Dermis blood vessel endothelial cell (primary cell): Measurements from ENCODE around the gene C16orf78. TPM values are rescaled to one million over a fixed set of nuclear protein-coding genes. Genes with fewer than 3 reads are reported as not detected.

Experiments
- DNase-seq: peaks from one replicate; pipeline ENCODE4 v3.0.0; 2010
- total RNA-seq: library from RNA; depleted of rRNA; stranded (reverse); fragments of >200 nt; gene quantifications from 2 replicates; pipeline ENCODE4 v1.2.3, GENCODE V29; 2014

The C16orf78 gene, protein sequence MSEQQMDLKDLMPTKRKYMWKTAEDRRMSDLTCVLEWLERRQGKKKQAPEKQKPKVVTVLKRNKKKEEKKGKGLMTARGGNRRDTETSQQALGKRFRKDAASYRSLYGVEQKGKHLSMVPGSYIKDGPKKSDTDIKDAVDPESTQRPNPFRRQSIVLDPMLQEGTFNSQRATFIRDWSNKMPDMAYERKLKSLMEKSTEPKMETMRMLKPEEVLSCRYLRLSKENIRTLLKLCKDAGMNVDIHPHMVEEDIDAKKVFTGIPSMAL
- not detected in 2 replicates for total RNA-seq

GRCh38 chr16:49373504-49373903, at the start of gene C16orf78:
Gene C16orf78 (plus strand): TSS chr16:49373804. CDS start chr16:49373940, 136 bp downstream.
- no peak for DNase-seq

DNA sequence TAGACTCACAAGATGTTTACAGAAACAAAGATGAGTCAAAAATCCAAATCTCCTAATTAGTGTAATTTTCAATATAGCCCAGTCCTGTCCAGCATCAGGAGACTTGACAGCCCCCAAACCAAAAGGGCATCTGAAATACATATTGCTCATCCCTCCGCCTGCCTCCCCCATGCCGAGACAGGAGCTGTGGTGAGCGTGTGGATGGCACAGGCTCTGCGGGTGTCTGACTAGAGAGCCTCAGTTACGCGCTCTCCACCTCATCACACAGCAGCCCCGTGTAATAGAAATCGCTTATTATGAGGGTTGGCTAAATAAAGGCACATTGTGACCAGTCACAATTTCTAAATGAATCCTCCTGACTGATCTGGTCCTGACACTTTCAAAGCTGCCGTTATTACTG, 48.9 kb upstream of the C16orf78 start:
- DNase-seq, result no peak

DNA sequence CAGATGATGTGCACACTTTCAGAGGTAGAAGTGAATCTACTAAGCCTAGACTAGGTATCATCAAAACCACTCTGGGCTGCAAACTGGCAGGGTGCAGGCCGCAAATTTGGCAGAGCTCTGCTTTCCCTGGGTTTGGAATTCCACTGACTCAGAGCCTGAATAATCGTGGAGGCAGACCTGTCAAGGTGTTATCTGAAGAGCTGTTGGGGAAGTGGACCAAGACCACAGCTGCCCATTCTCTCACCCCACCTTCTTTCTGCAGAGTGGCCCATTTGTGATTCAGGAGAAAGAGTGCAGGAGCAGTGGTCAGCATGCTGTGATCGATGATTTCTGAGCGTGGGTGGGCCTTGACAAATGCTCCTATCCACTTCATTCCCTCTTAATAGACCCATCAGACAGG, 46.1 kb upstream of the C16orf78 start:
- DNase-seq, result no peak

DNA sequence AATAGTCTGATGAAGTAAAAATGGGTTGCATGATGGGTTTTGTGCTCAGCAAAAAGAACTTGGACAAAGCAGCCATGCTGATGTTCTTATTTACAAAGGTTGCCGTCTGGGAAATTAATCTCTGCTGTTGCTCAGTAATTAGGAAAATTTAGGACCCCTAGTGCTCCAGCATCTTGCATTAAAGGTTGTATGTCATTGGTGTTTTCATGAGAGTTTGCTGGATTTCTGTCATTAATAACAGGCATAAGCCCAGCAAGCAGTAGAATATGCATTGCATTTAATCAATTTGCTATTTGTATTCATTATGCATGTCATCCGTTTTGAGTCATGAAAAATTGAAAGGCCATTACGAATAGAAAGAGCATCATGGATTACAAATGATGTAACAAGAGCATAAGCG, 45.3 kb upstream of the C16orf78 start:
- no peak for DNase-seq

GRCh38 chr16:49330562-49331201, 42.9 kb upstream of the C16orf78 start:
- no peak for DNase-seq

DNA sequence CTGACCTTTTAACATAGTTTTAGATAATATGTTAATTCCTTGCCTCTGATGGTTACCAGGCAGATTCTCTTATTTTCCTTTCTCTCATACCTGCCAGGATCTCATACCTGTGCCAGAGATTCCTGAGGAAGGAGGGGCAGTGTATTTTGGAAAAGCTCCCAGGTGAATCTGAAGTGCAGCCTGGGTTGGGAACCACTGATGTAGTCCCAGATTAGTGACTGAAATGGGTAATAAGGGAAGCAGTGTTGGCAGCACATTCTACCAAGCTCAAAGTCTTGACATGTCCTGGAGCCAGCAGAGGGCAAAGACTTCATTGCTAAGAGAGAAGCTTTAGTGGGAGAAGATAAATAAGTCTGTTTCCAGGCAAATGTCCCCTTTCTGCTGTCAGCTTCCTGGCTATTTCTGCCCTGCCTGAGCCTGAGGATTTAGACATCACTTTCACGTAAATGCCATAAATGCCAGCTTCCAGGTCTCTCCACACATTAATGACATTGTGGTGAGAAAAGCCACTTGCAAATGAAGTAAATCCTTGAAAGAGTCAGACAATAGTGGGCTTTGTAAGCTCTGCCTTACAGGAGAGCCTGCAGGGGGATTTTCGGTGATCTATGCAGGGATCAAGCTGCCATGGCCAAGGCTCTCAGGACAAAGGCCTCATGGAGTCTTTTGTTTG, 40.9 kb upstream of the C16orf78 start:
- DNase-seq, result no peak

DNA sequence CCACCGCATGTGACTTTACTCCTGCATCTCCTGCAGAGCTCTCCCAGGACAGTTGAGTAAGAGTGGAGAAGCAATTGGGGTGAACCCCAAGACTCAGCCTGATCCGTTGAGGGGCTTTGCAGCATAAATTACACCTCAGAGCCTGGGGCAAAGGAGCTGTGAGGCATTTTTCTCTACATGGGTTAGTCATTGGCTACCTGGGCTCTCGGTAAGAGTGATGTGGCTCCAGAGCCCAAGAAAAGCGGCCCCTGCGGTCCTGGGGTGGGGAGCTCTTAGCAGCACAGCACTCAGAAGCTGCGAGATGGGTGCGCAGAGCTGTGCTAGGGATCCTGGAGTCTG, 40.4 kb upstream of the C16orf78 start:
- no peak for DNase-seq

GRCh38 chr16:49335828-49336227, 37.8 kb upstream of the C16orf78 start:
- DNase-seq, result no peak

- no peak for DNase-seq
Observed at GRCh38 chr16:49336581-49336980, 37.0 kb upstream of the C16orf78 start.

GRCh38 chr16:49337814-49338350, 35.7 kb upstream of the C16orf78 start:
- DNase-seq, result no peak

DNA sequence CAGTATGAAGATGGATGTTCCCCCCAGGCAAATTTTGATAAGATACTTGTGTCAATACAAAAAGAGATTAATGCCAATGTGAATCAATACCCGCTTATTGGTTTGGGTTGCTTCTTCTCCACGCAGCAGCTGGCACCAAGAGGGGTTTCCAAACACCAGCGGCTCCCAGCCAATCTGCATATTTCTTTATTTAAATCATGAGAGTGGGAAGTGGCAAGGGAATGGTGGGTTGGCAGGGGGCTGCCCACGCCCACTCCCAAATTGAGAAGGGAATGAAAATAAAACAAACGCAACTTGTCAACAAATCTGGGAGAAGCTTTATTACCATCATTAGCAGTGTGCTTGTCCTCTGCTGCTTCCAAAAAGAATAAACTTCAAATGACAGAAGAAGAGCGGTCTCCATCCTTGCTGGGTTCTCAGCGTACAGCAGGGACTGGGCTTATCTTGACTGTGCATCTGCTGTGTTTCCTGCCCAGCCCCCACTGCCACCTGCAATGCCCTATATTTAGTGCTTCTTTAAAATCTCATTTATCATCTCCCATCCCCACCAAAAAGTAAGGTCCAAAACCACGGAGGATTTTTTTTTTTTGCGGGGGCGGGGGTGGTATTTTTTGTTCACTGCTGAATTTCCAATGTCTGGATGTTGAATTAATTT, 34.9 kb upstream of the C16orf78 start:
- DNase-seq, result no peak

GRCh38 chr16:49340466-49340865, 33.1 kb upstream of the C16orf78 start:
- DNase-seq, result no peak

- DNase-seq, result no peak
Observed at GRCh38 chr16:49341706-49342105, 31.9 kb upstream of the C16orf78 start.

DNA sequence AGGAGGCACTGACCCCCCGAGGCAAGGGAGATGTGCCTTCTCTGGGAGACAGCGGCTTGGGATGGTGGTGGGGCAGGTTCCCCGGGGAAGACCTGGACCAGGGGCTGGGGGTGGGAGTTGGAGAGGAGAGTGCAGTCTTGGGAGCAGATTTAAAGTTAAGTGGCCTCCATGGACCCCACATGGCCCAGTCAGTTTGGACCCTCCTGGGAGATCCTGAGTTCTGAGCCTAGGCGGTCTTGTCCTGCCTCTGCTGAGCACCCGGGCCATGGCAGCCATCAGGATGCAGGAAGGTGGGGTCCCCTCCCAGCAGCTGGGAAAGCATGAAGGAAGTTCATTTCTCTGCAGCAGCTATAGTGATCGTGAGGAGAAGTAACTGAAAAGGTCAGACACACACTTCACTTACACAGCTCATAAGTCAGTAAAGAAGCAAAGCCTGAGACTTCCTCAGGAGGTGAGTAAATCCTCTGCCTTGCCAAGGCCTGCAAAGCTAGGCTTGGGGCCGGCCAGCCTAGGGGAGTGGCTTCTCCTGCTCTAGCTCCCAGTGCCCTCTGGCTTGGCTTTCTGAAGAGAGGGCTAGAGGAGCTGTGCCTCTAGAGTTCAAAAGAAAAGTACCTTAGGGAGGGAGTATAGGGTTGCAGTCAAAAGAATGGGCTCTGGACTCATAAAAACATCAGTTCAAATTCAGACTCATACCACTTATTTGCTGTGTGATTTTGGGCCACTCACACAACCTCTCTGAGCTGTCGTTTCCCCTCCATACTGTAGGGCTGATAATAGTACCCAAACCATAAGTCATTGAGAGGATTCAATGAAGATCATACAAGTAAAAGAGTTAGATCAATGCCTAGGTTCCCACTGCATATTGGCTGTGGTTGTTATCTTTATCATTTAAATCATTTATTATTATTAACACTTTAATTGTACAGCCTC, 31.0 kb upstream of the C16orf78 start:
- no peak for DNase-seq

DNA sequence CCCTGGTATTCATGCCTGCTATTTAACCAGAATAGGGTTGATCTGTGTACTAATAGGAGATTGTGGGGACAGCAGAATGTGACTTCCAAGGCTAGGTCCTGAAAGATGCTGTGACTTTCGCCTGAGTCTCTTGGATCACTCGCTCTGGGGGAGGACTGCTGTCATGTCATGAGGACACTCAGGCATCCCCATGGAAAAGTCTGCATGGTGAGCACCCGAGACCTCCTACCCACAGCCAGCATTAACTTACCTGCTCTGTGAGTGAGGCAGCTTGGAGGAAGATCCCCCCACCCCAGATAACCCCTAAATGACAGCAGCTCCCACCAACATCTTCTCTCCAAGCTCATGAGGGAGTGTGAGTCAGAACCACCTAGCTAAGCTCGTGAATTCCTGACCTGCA, 30.3 kb upstream of the C16orf78 start:
- no peak for DNase-seq

GRCh38 chr16:49344401-49344800, 29.2 kb upstream of the C16orf78 start:
- no peak for DNase-seq

GRCh38 chr16:49345829-49346228, 27.8 kb upstream of the C16orf78 start:
- DNase-seq, result no peak

DNA sequence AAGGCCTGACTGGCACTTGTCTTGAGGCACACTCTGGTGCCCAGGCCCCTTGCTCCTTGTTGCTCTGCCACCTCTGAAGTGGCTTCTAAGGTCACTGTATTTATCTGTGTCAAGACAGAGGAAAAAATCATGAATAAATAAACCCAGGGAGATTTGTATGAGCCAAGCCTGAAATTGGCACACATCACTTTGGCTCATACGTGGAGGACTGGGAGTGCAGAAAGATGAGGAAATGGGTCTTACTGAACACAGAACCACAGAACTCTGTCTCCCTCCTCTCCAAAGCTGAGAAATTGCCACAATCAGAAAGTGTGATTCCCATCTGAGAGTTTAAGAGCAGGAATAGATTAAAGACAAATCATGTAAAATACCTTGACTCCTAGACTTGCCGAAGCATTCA, 27.1 kb upstream of the C16orf78 start:
- no peak for DNase-seq

GRCh38 chr16:49347476-49347875, 26.1 kb upstream of the C16orf78 start:
- DNase-seq, result no peak

GRCh38 chr16:49348408-49349176, 25.0 kb upstream of the C16orf78 start:
- DNase-seq, result no peak

GRCh38 chr16:49349446-49350168, 24.0 kb upstream of the C16orf78 start:
- DNase-seq, result no peak
